ENCODE measurements around the gene RXRG. TPM values are rescaled to one million over a fixed set of nuclear protein-coding genes. Genes with fewer than 3 reads are reported as not detected.

The RXRG gene
- total RNA-seq, 1 donor from 2014 or later = not detected

DNA sequence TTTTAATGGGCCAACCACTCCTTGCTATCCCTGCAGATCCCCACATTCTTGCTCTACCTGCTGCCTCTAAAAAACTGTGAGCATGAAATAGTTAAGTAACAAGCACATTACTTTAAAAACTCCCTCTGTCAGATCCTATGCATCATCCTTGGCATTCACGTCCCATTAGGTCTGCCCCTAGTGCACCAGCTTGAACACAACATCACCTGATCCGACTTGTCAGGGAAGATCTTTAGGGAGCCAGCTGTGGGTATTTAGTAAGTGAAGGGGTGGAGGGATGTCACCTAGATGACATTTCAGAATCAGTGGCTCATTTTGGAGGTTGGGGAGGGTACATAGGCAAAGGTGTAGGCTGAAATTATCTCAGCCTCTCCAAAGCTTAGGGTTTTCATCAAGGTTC is 33.5 kb downstream of the RXRG start:
- DNase-seq (ENCODE audit: low read depth in 2 of 2) = no peak

DNA sequence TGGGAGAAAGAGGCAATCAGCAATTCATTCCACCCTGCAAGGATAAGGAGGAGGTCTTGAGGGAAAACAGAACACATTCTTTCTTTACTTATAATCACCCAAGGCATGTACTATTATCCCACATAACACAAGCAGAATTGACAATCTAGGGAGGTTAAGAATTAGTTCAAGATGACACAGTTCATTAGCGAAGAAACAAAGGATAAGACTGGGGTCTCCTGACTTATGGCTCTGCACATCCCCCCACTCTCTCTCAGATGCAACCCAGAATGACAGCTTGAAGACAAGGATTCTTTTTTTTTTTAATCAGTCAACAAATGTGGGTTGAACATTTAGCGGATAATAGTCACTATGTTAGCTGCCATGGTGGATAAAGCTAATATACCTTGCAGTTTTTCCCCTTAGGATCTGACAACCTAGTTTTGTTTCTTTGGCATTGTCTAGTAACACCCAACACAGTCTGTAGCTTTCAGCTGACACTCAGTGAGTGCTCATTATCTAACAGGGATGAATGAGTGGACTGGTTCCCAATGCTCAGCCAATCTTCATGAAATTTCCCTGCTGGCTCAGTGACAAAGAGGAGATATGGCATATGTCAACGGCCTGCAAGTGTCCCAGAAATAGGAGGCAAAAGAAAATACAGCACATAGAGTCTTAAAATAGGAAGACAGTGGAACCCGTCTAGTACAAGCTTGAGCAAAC is 35.1 kb downstream of the RXRG start:
- DNase-seq (ENCODE audit: low read depth in 2 of 2) = no peak

DNA sequence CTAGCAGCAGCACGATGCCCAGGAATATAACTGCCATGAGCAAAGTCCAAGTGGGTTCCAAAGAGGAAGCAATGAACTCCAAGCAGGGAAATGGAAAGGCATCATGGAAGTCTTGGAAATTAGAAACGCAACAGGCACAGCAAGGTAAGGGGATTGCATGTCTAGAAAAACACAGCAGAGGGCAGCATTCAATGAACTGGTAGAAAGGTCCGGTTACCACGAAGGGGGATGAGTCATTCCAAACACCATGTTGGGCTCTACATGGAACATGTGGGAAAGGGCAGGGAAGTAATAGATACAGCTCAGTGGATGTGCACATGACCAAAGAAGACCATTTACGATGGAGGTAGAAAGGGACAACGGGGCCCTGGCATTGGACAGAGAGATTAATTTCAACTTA is 36.4 kb downstream of the RXRG start:
- peak; percentile 35 to 40 for DNase-seq (ENCODE audit: low read depth in 2 of 2)

DNA sequence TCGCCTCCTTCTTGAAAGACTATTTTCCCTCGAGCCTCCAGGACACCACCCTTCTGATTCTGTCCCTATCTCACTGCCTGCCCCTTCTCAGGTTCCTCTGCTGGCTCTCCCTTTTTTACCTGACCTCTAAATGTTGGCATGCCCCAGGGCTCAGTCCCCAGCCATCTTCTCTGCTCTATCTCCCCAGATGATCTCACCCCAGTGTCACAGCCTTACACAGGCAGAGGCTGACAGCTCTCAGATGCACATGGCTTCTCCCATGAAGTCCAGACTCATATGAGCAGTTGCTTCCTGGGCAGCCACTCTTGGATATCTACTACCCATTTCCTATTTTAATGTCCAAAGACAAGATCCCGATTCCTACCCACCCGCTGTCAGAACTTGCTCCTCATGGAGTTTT is 37.5 kb downstream of the RXRG start:
- no peak for DNase-seq (ENCODE audit: low read depth in 2 of 2)

DNA sequence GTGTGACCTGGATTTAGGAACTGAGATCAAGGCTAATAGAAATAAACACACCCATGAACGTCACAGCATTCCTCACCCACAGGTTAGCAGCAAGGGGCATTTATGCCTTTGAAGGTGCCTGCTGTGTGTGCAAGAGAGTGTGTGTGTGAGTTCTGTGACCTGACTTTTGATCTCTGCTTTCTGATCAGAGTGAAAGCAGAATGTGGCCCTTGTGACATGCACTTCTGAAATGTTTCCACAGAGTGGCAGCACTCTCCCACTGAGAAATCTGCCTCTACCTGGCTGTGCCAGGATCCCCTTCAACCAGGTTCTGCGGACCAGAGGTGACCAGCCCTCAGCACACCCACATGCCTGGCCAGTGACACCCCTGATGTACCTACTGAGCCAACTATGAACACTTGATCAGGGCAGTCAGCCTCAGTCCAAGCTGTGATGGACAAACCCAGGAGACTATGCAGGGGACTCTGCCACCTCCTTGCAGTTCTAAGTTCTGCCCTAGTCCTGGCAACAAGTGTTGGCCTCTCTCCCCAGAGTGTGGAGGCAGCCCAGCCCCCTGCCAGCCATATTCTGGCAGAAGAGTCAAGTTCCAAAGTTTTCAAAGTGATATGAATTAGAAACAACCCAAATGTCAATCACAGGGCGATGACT is 41.0 kb downstream of the RXRG start:
- peak; percentile 26 to 36 for DNase-seq (ENCODE audit: low read depth in 2 of 2)

DNA sequence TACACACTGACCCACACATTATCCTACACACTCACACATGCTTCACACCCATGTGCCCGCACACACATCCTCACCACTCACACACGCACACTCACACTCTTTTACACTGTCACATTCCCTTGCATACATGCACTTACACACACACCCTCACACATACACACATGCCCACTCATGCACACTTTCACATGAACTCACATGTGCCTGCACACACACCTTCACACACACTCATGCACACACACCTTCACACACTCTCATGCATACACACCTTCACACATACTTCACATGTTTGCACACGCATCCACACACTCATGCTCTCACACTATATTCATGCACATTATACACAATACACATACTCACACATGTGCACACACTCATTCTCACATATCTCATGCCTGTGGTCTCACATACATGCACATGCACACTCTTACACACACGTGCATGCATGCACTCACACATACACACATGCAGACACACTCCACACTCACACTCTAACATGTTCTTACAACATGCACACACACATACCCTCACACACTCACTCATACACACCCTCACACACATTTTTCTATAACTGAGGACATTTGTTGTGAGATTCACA is 42.3 kb downstream of the RXRG start:
- no peak for DNase-seq (ENCODE audit: low read depth in 2 of 2)

DNA sequence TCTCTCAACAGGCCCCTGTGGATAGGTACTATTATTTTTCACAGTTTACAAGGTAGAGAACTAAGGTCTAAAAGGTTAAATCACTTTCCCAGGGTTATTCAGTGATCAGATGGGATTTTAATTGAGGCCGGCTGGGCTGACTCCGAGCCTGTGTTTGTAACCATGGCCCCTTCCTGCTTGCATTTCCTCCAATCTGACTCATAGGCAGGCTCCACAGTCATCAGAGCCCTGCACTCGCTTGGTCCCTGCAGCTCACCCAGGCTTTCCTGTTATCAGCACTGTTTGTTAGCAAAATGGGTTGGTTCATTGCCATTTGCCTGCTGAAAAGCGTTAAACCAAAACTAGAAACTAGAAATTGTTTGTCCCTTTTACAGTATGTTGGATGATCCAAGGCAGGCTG is 47.0 kb downstream of the RXRG start:
- peak; percentile 86 to 94 for DNase-seq (ENCODE audit: low read depth in 2 of 2)

DNA sequence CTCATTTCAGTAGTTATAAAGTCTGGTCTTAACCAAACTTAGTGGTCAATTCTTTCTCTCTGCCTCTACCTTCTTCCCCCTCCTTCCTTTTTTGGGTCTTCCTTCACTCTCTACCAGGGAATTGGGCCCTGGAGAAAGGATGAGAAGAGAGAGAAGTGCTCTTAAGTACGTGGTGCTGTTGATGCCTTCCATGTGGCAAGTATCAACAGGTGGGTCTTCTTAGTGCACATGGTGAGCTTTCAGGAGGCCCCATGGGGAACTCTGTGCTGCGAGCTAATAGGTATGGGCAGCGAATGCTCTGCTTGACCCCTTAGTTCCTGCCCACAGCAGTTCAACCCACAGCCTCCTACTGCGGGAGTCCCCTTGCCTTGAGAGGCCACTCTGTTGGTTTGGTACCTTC is 49.0 kb downstream of the RXRG start:
- no peak for DNase-seq (ENCODE audit: low read depth in 2 of 2)

DNA sequence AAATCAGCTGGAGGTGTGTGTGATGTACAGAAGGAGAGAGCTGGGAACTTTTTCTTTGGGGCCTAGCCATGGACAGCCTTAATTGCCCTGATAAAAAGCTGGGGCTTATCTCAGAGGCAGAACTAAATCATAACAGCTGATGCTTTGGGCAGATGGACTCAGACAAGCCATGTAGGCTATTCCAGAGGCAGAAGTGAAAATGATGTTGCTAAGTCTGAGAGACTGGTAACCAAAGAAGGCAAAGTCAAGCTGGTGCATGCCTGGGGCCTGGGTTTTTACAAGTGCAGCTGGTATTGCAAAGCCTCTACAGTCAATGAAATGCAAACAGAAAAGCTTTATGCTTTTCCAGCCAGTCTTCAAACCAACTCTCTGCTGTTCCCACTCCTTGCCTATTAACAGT is 49.4 kb downstream of the RXRG start:
- DNase-seq (ENCODE audit: low read depth in 2 of 2) = no peak

DNA sequence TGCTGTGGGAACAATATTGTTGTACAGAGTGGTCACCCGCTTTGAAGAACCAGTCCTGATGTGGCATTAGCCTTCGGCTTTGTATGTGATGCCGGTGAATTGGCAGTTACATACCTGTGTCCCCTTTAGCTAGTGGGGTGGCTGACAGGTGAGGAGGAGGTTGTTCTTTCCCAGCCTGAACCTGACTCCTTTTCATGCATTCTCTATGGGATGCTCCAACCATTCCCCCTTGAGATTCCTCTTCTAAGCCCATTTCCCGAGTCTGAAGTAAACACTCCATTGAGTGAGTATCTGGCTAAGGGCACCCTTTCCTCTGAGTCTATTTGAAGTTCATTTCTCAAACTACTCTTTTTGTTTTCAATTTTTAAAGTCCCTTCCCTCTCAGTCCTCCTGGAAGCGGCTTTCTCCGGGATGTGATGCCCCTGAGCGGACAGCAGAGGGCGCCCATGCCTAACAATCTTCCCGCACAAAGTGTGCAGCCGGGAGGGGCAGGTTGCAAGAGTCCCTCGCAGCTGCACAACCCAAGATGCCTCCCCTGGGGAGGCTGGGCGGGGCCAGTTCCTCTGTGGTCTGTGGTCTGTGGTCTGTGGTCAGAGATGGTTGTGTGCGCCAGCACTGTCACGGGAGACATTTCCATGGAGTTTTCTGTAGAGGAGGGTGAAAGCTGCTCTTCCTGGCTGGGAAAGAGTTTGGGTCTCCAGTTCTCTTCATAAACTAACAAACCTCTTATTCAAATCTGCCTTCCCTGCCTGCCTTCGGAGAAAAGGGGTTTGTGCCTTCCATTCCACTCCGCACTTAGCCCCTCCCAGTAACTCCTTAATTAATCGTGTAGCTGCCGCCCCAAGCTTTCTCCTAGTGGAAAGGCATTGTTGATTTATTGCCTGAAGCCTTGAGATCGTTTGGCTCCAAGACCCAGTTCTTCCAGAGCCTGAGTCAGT is 52.0 kb downstream of the RXRG start:
- DNase-seq (ENCODE audit: low read depth in 2 of 2) = peak; percentile 72 to 77

DNA sequence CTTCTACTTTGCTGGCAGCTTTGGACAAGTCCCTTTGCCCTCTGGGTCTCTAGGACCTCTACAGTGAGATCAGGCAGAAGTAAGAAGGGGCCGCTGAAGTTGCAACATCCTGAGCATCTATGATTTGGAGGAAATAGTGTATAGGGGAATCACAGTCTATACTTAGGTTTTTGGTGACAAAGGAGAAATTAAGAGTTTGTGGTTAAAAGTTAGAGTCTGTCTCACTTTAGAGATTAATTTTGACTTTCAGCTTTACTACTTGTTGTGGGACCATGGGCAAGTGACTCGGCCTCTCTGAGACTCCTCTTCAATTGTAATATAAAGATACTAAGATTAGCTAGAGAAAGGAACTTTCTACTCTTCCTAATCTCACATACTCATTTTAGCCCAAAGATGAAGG is 55.3 kb downstream of the RXRG start:
- DNase-seq (ENCODE audit: low read depth in 2 of 2) = no peak

DNA sequence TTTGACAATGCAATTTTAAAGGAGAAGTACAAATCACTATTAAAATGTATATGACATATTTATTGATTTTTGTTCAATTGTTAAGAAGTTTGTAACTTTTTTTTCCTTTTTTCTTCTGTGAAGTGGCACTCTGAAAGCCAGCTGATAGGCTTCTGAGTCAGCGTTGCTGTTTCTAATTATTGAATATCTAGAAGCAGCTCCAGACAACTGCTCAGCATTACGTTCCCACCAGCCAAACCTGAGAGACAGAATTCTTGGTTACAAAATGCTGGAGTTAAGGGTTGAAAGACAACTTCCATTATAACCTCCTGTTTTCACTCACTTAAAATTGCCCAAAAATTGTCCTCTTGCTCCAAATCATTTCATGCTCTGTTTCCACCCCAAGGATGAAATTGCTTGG is 57.0 kb downstream of the RXRG start:
- DNase-seq (ENCODE audit: low read depth in 2 of 2) = no peak

DNA sequence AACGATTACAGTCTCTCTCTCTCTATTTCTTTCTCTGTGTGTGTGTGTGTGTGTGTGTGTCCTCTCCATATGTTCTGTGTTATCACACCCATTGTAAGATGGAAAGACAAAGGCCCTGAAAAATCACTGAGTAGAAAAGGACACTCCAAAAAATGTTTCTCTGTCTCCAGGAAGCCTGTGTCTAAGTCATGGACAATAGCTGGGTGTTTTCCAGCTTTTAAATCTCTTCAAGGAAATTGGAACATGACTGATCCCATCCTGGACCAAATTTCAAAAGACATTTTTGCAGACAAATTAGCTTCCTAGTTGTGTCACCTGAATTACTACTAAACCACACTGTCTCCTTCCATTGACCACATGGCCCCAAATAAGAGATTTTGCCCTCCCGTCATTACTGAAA is 57.4 kb downstream of the RXRG start:
- DNase-seq (ENCODE audit: low read depth in 2 of 2) = peak in 1 of 2 donors; percentile 20

DNA sequence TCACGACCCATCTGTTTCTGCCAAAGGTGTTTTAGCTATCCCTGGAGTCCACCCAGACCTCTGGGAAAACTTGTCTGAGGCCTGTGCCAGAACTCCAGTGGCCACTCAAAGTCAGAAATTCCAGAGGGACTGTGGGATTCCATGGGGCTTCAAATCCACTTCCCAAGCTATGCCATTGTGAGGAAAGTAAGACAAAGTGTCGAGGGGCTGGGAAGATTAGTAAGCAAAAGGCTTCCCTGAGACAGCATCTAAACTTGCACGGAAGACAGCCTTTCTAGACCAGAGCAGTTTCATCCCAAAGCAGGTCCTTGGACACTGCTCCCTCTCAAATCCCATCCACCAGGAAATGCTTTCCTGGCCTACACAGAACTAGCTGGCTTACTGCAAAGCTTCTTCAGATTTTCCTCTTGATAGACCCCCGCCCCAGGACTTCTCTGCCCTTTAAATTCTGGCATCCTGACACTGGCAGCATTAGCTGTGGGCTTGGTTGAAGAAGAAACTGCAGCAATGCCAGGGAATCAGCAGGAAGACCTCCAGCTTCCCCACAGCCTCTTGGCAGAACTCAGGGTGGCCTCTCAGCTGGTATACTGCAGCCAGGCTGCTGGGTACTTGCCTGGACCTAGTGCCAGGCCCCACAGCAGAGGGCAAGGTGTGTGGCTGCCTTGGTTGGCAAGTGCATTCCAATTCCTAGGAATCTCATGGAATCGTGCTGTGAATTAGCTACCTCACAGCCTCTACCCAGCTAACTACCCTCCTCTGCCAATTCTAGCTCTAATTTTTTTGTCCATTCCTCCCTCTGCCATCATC is 61.1 kb downstream of the RXRG start:
- no peak for DNase-seq (ENCODE audit: low read depth in 2 of 2)

DNA sequence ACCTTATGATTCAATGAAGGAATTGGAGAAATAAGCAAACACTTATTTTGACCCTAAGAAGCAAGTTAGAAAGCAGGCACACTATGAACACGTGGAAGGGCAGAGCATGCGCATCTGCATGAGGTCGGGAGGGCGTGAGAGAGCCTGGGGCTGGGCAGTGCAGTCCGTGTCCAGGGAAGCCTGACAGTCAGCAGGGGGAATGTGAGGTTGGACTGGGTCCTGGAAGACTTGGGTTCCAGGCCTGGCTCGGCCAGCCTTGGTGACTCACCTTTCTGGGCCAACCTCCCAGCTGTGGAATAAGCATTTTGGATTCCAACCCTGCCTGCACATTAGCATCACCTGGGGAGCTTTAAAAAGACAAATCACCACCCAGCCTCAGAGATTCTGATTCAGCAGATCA is 61.9 kb downstream of the RXRG start:
- DNase-seq (ENCODE audit: low read depth in 2 of 2) = no peak

DNA sequence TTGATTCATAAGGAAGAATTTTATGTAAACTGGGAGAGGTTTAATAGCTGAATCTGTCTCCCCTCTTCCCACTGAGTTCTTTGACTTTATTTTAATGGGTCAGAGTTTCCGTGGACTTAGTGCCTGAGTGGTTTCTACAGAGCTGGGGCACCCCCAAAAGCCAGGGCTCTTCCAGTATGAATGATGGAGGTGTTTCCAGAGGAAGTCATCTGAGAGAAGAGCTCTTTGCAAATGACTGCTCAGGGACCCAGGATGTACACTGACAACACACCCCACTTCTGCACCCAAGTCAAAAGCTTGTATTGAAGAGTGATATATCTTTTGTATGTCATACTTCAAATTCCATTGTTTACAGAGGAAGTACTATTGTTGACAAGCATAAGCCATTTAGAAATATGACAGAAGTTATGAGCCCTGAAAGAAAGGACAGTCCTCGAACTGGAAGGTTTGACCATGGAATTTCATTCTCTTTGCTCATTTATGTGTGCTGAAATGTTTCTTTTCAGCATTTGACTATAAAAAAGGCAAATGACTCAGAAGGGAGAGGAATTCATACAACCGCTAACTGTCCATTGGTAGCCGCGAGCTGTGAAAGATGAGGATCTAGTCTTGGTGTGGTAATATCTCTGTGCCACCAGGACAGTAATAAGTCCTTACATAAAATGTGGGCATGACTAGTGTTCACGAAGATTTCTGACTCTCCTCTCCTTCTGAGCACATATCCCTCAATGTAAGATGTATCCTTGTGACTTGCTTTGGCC is 63.0 kb downstream of the RXRG start:
- no peak for DNase-seq (ENCODE audit: low read depth in 2 of 2)

DNA sequence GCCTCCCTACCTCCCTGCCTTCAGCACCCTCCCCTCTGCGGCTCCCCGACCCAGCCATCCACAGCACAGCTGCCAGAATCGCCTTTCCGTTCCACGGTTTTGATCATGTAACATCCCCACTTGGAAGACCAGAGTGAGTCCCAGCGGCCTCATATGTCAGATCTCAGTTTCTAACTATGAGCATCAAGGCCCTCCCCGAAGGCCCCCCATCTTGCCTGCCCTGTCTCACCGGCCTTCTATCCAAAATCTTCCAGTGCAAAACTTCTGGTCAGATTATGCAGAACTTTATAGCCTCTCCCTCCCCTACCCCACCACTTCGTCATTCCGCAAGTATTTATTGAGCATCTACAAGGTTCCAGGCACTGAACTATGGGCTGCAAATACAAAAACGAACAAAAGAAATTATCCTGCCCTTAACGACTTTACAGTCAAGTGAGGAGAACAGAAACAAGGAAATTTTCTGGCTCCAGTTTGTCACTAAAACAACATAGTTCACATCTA is 68.1 kb downstream of the RXRG start:
- no peak for DNase-seq (ENCODE audit: low read depth in 2 of 2)

DNA sequence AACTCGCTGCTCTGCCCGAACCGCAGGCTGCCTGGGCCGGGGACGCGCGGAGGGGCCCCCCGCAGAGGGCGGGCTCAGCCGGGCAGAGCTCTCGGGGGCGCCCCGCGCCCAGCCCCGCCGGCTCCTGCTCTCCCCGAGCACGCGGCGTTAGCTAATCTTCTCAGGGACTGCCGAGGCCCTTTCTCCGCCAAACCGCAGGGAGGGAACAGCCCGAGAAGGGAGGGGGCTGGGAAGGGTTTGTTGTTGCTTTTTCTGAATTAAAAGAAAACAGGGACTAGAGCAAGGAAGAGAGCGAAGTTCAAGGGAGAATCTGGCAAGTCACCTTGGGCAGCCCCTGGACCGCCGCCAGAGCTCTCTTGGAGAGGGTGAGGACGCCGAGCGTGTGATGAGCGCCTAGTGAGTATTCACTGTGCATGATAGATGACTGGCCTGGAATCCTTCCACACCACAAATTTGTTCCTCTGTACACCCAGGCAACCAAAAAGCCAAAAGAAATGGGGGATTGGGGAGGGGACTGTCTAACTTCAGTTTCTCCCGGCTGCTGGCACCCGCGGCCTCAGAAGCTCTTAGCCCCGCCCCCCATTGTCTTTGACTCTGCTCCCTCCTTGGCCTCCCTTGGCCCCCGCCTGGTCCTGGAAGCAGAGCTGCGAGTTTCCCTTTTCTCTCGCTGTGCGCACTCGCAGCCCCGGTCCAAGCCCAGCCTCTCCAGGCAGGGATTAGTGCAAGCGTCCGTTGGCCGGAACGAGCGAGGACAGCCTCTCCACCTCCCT is 68.7 kb downstream of the RXRG start:
- DNase-seq (ENCODE audit: low read depth in 2 of 2) = peak; percentile 12 to 85

DNA sequence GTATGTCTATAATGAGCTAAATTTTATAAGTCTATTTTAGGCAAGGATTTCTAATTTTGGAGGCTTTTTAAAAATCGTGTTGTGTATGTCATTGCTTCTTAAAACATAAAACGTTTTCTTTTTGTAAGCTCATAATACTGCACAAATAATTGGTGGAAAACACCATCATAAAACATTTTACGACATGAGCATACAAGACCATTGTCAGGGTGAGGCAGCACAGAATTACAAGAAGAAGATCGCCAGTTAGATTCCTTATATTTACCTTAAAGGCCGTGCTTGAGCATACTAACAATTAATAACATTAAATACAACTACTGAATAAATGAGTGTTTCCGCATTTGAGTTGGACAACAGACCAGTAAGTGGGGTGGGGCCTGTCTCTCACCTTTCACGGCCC is 69.3 kb downstream of the RXRG start:
- no peak for DNase-seq (ENCODE audit: low read depth in 2 of 2)

All from lung microvascular endothelial cell (primary cell).